Adrenal gland (tissue), 5 donors: Measurements from ENCODE around the gene KRTAP4-11.

Experiments used
- CTCF ChIP-seq, 6 experiments: fragments of 450-650 bp in 4 of 6; fragments of 200-600 bp in 2 of 6; sonication (generic) in 1 of 6; IDR thresholded peaks; 1 replicate in 5 of 6; 2 replicates in 1 of 6; pipeline versions ENCODE4 v1.5.1 to v1.8.0; 2016 to 2021; ENCODE audit warnings: antibody characterized with exemption in 6 of 6, mild to moderate bottlenecking in 2 of 6, moderate library complexity in 1 of 6
- POLR2A ChIP-seq, 2 donors: fragments of 450-650 bp; IDR thresholded peaks; one replicate each; pipeline ENCODE4 v1.6.1; 2017; ENCODE audit warnings: antibody characterized with exemption in 2 of 2, mild to moderate bottlenecking in 2 of 2, moderate library complexity in 1 of 2
- donor health status: DM: no; HTN: no; CAD: no.

- TF ChIP-seq CTCF (IDR thresholded peaks at IDR 0.05), result no peak
- TF ChIP-seq POLR2A (IDR thresholded peaks at IDR 0.05), result no peak
Observed at GRCh38 chr17:41144846-41145245, 26.7 kb upstream of the KRTAP4-11 start.
